ENCODE data around the gene MYBPC2. TPM values are rescaled to one million over a fixed set of nuclear protein-coding genes. Genes with fewer than 3 reads are reported as not detected.

MYBPC2 gene
- total RNA-seq, 1 donor from 2014 or later: not detected

- no peaks in the 10 kb centered on the region for H3K27me3 ChIP-seq (ENCODE audit: low read depth)
- no peak for DNase-seq
- no peaks in the 10 kb centered on the region for H3K9me3 ChIP-seq (replicated peaks)
- no peak for TF ChIP-seq CTCF (IDR thresholded peaks at IDR 0.05; ENCODE audit: borderline replicate concordance)
- H3K4me3 ChIP-seq: no peak within 1 kb of the TSS
- H3K4me1 ChIP-seq: peaks cover 20% of the 10 kb centered on the region
- H3K27ac ChIP-seq (replicated peaks): no peak within 1 kb of the TSS
- H3K36me3 ChIP-seq: no peaks in the 10 kb centered on the region
- intact Hi-C loops (cut with micrococcal nuclease): no loop called here
Measured at GRCh38 chr19:50513746-50514345, 81.2 kb downstream of the MYBPC2 start, which contains the start of gene ASPDH. TSS of gene ASPDH (minus strand) at chr19:50513913. CDS start at chr19:50513823, 90 bp downstream.

- intact Hi-C loops (cut with micrococcal nuclease): no loop called here
- DNase-seq: no peak
Measured at GRCh38 chr19:50514346-50515167, 81.9 kb downstream of the MYBPC2 start.

GRCh38 chr19:50515168-50515561 lies 82.5 kb downstream of the MYBPC2 start:
- Histone ChIP-seq H3K27ac (replicated peaks) (no peak overlapping the region), H3K4me1 (peaks cover 8% of the 10 kb centered on the region), H3K9me3 (replicated peaks) (no peaks in the 10 kb centered on the region), H3K4me3 (no peak overlapping the region), H3K27me3 (ENCODE audit: low read depth) (no peaks in the 10 kb centered on the region), H3K36me3 (no peaks in the 10 kb centered on the region)
- no peak for DNase-seq
- intact Hi-C loops (cut with micrococcal nuclease): no loop called here
- TF ChIP-seq CTCF (IDR thresholded peaks at IDR 0.05; ENCODE audit: borderline replicate concordance): no peak

More at GRCh38 chr19:50514346-50515167, 81.9 kb downstream of the MYBPC2 start:
- no peak overlapping the region for H3K27ac ChIP-seq (replicated peaks)
- no peak overlapping the region for H3K4me3 ChIP-seq
- no peaks in the 10 kb centered on the region for H3K27me3 ChIP-seq (ENCODE audit: low read depth)
- TF ChIP-seq CTCF (IDR thresholded peaks at IDR 0.05; ENCODE audit: borderline replicate concordance): no peak
- no peaks in the 10 kb centered on the region for H3K9me3 ChIP-seq (replicated peaks)
- H3K4me1 ChIP-seq: peaks cover 13% of the 10 kb centered on the region
- no peaks in the 10 kb centered on the region for H3K36me3 ChIP-seq

Other genes starting within 250 kb of the MYBPC2 start
- gene MYH14, start 229.3 kb upstream of the MYBPC2 start, total RNA-seq: 115 TPM
- 2.6 TPM for gene KCNC3, start 103.5 kb upstream of the MYBPC2 start, total RNA-seq
- gene NAPSA, start 67.3 kb upstream of the MYBPC2 start, total RNA-seq: 0.05 TPM
- gene NR1H2, start 56.4 kb upstream of the MYBPC2 start, total RNA-seq: 71.6 TPM
- gene POLD1, start 48.5 kb upstream of the MYBPC2 start, total RNA-seq: 10.8 TPM
- gene SPIB, start 14.0 kb upstream of the MYBPC2 start, total RNA-seq: not detected
- gene EMC10, start 43.6 kb downstream of the MYBPC2 start, total RNA-seq: 97.7 TPM
- 1.3 TPM for gene GARIN5A, start 44.0 kb downstream of the MYBPC2 start, total RNA-seq
- 28.6 TPM for gene JOSD2, start 78.3 kb downstream of the MYBPC2 start, total RNA-seq
- not detected for gene ASPDH, start 81.0 kb downstream of the MYBPC2 start, total RNA-seq
- 0.47 TPM for gene LRRC4B, start 135.5 kb downstream of the MYBPC2 start, total RNA-seq
- gene SYT3, start 207.0 kb downstream of the MYBPC2 start, total RNA-seq: 0.22 TPM
- 3.6 TPM for gene C19orf81, start 216.6 kb downstream of the MYBPC2 start, total RNA-seq